Fibroblast of pulmonary artery (primary cell): ENCODE results near the gene RANBP17.
"Not testable (repeated sequence)": the region's sequence is repeated elsewhere in the genome, so short reads cannot be mapped to it uniquely, and the experiment has no call there.

Experiments used
- DNase-seq: peaks from one replicate; pipeline ENCODE4 v3.0.0-alpha.2; 2010; ENCODE audit warnings: low read depth
- H3K4me3 ChIP-seq: replicated peaks from 2 replicates; pipeline ENCODE4 v1.5.1; 2011; ENCODE audit warnings: low read depth, mild to moderate bottlenecking, control low read depth, low read length, moderate library complexity
- CTCF ChIP-seq: IDR thresholded peaks from 2 replicates; pipeline ENCODE4 v1.5.1; 2011; ENCODE audit warnings: mild to moderate bottlenecking, control low read depth, low read length, inconsistent platforms; ENCODE audit errors: missing control alignments

The RANBP17 gene

GRCh38 chr5:171029401-171029800, 167.6 kb downstream of the RANBP17 start:
- no peak overlapping the region for H3K4me3 ChIP-seq
- DNase-seq, result no peak
- no peak for TF ChIP-seq CTCF

- no peak for DNase-seq
- no peak for TF ChIP-seq CTCF
- no peak overlapping the region for H3K4me3 ChIP-seq
These were observed 170.2 kb downstream of the RANBP17 start for GRCh38 chr5:171031977-171032376.

- DNase-seq, result no peak
- no peak overlapping the region for H3K4me3 ChIP-seq
- no peak for TF ChIP-seq CTCF
These were observed 170.7 kb downstream of the RANBP17 start for GRCh38 chr5:171032435-171032973.

- not testable (repeated sequence) for H3K4me3 ChIP-seq, DNase-seq
These were observed 180.1 kb downstream of the RANBP17 start for GRCh38 chr5:171041893-171042292.

- H3K4me3 ChIP-seq, result no peak overlapping the region
- DNase-seq, result peak; percentile 0
- no peak for TF ChIP-seq CTCF
These were observed 189.1 kb downstream of the RANBP17 start for GRCh38 chr5:171050916-171051315.

- DNase-seq, result peak; percentile 6
- no peak for TF ChIP-seq CTCF
- H3K4me3 ChIP-seq, result no peak overlapping the region
These were observed 194.1 kb downstream of the RANBP17 start for GRCh38 chr5:171055875-171056454.

- DNase-seq, result no peak
- no peak for TF ChIP-seq CTCF
- H3K4me3 ChIP-seq, result no peak overlapping the region
These were observed 205.8 kb downstream of the RANBP17 start for GRCh38 chr5:171067540-171068130.
